Measurements from ENCODE around the gene HMGN4. TPM values are rescaled to one million over a fixed set of nuclear protein-coding genes. Genes with fewer than 3 reads are reported as not detected.

The HMGN4 gene
- total RNA-seq = 78.1 and 86.5 TPM in 2 replicates

DNA sequence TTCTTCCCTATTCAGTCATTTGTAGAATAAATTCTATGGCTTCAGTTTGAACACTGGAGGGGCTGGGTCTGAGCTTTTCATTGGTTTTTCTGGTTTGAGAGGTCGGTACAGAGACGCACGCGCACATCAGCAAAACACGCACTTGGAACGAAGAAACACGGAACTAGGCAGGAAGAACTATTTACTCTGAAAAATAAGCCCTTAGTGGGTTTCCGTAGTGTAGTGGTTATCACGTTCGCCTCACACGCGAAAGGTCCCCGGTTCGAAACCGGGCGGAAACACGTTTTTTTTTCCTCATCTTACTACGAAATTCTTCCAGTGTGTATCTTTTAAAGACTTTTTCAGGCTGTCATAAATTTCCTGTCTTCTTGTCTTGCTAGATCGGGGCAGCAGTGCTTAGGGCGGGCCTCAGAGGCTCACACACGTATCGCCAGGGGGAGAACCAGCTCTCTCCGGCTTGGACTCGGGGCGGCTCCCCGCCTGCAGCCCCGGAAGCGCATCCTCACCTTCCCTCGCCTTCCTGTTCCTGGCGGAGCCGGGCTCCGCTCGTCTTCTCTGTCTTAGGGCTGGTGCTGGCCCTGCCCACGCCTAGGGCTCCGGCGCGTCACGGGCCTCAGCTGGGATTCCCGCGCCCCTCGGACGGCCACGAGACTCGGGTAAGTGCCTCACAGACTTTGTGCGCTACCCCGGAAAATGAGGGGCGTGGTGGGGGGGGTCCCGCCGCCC lies at the start of gene HMGN4:
HMGN4 (plus strand) TSS at position 521 of the 726 bp plus-strand sequence. CDS start 6,841 bp downstream, outside the sequence.

GRCh38 chr6:26500102-26500501 lies 38.1 kb upstream of the HMGN4 start, which contains the start of gene BTN1A1:
TSS of gene BTN1A1 (plus strand) at chr6:26500303. CDS start at chr6:26501287, 984 bp downstream.

Other genes starting within 250 kb of the HMGN4 start
- gene BTN3A2, start 173.2 kb upstream of the HMGN4 start, total RNA-seq = 14.1 and 15.4 TPM in 2 replicates
- gene BTN2A2, start 155.3 kb upstream of the HMGN4 start, total RNA-seq = 9.2 and 15.1 TPM in 2 replicates
- gene BTN3A1, start 136.1 kb upstream of the HMGN4 start, total RNA-seq = 25.9 and 27.6 TPM in 2 replicates
- 27.6 and 28.5 TPM in 2 replicates for gene BTN3A3, start 97.9 kb upstream of the HMGN4 start, total RNA-seq
- gene BTN2A1, start 80.4 kb upstream of the HMGN4 start, total RNA-seq = 5.5 and 5.8 TPM in 2 replicates
- gene BTN1A1, start 38.1 kb upstream of the HMGN4 start, total RNA-seq = not detected in 2 replicates
- 11.2 and 19.0 TPM in 2 replicates for gene ABT1, start 58.6 kb downstream of the HMGN4 start, total RNA-seq
- 11.8 and 13.3 TPM in 2 replicates for gene ZNF322, start 121.4 kb downstream of the HMGN4 start, total RNA-seq